ENCODE measurements around the gene FMNL3. TPM values are rescaled to one million over a fixed set of nuclear protein-coding genes. Genes with fewer than 3 reads are reported as not detected.

Gene FMNL3
- total RNA-seq, 1 donor from 2014 or later, result 17.3 TPM

DNA sequence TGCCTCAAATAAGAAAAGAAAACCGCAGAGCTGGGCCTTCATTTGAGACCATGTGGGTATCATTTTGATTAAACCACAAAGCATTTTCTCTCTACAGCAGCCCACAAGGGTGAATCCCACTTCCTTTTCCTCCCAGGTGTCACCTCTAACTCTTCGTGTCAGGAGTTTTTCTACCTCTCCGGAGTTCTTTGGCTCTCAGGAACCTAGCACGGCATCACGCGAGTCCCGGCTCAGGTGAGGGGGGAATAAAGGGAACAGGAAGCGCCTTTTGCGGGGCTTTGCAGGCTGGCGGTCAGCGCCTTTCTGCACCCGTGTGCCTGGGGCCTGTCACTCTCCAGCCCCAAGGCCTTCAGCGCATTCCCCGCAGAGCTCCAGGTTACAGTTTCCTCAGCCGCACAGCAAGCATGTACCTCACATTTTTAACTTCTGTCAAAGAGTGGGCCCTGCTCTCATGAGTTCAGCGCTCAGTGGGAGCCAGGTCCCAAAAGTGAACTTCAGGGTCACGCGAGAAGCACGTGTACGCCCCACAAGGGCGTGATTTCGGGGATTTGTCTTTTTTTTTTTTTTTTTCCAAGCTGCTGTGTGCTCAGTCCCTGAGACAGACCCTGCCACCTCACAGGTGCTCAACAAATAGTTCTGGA is 84.6 kb downstream of the FMNL3 start:
- Mint-ChIP-seq H3K4me1 (peaks cover 24% of the 10 kb centered on the region), H3K27me3 (ENCODE audit: insufficient read depth, low read depth) (peaks cover 12% of the 10 kb centered on the region), H3K4me3 (peak overlapping the region; percentile 92), H3K27ac (peak overlapping the region; percentile 28), H3K36me3 (no peaks in the 10 kb centered on the region), H3K9me3 (no peaks in the 10 kb centered on the region)
- Histone ChIP-seq H3K36me3 (no peaks in the 10 kb centered on the region), H3K9ac (no peak overlapping the region), H3K27me3 (peaks cover 13% of the 10 kb centered on the region), H3K4me1 (peaks cover 12% of the 10 kb centered on the region), H3K4me2 (peak overlapping the region; percentile 91), H3K9me3 (ENCODE audit: low read depth) (no peaks in the 10 kb centered on the region), H3K4me3 (peak overlapping the region; percentile 77), H3K79me2 (ENCODE audit: low read depth) (no peaks in the 10 kb centered on the region), H3F3A (ENCODE audit: low read depth) (peaks cover 42% of the 10 kb centered on the region), H3K27ac (no peak overlapping the region), H4K20me1 (ENCODE audit: low read depth) (no peaks in the 10 kb centered on the region), H2AFZ (replicated peaks) (peak overlapping the region; percentile 90)
- TF ChIP-seq CTCF (IDR thresholded peaks at IDR 0.05) (no peak), EZH2 (IDR thresholded peaks at IDR 0.05) (no peak), EZH2phosphoT487 (IDR thresholded peaks at IDR 0.05) (no peak)
- DNase-seq (ENCODE audit: low spot score), result peak; percentile 58

DNA sequence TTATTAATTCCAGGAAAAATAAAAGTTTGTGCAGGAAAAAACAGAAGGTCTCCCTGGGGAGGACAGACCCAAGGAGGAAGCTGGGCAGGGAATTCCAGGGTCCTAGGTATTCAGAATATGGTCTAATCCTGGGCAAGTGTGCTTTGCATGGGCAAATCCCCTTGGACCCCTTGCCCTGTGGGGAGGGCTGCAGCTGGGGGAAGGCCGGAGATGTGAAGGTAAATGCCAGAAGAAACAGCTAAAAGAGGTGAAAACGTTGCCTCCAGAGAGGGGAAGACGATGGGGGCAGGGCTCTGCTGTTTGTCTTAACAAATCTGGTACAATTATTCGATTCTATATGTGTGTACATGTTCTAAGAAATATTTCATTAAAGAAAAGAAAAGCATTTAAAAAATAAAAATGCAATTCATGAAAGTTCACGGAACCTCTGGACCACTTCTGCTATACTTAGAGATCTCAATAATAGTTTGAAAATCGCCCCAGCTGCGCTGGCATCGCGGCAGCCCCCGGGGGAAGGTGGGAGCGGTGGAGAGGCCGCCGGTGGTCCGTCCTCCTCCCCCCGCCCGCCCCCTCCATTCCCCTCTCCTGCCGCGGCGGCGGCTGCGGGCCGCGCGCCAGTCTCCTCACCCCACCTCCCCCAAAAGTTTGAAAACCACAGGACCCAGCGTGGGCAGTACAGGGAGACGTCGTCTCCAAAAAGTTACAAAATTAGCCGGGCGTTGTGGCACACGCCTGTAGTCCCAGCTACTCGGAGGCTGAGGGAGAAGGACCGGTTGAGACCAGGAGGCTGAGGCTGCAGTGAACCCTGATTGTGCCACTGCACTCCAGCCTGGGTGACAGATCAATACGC is 85.3 kb downstream of the FMNL3 start:
- Histone ChIP-seq H3K4me1 (peaks cover 12% of the 10 kb centered on the region), H3F3A (ENCODE audit: low read depth) (peaks cover 42% of the 10 kb centered on the region), H4K20me1 (ENCODE audit: low read depth) (no peaks in the 10 kb centered on the region), H3K27ac (no peak overlapping the region), H2AFZ (replicated peaks) (peak overlapping the region; percentile 90), H3K27me3 (peaks cover 13% of the 10 kb centered on the region), H3K36me3 (no peaks in the 10 kb centered on the region), H3K79me2 (ENCODE audit: low read depth) (no peaks in the 10 kb centered on the region), H3K4me3 (peak overlapping the region; percentile 77), H3K9me3 (ENCODE audit: low read depth) (no peaks in the 10 kb centered on the region), H3K4me2 (peak overlapping the region; percentile 91), H3K9ac (no peak overlapping the region)
- Mint-ChIP-seq H3K4me3 (peak overlapping the region; percentile 92), H3K27me3 (ENCODE audit: insufficient read depth, low read depth) (peaks cover 14% of the 10 kb centered on the region), H3K9me3 (no peaks in the 10 kb centered on the region), H3K36me3 (no peaks in the 10 kb centered on the region), H3K27ac (no peak overlapping the region), H3K4me1 (peaks cover 24% of the 10 kb centered on the region)
- TF ChIP-seq EZH2phosphoT487 (IDR thresholded peaks at IDR 0.05) (no peak), EZH2 (IDR thresholded peaks at IDR 0.05) (no peak), CTCF (IDR thresholded peaks at IDR 0.05) (no peak)
- DNase-seq (ENCODE audit: low spot score), result no peak

DNA sequence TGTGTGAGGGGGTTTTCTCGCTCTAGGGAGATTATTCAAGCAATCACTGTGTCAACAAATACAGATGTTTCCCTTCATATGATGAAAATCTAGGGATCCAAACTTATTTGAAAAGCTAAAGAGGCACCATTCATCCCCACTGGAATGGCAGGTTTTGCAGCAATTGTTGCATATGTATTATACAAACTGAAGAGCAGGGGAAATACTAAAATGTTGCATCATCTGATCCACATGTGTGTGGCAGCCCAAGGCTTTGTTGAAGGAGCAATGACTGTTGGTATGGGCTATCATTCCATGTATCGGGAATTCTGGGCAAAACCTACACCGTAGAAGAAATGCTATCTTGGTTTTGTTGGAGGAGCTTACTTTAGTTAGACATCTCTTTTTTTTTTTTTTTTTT is 87.9 kb downstream of the FMNL3 start:
- Histone ChIP-seq H4K20me1 (ENCODE audit: low read depth) (no peaks in the 10 kb centered on the region), H3K36me3 (no peaks in the 10 kb centered on the region), H3K4me1 (peaks cover 12% of the 10 kb centered on the region), H3K27ac (no peak overlapping the region), H3F3A (ENCODE audit: low read depth) (peaks cover 31% of the 10 kb centered on the region), H3K9me3 (ENCODE audit: low read depth) (no peaks in the 10 kb centered on the region), H2AFZ (replicated peaks) (no peak overlapping the region), H3K79me2 (ENCODE audit: low read depth) (no peaks in the 10 kb centered on the region), H3K27me3 (peaks cover 13% of the 10 kb centered on the region), H3K9ac (no peak overlapping the region), H3K4me3 (no peak overlapping the region), H3K4me2 (no peak overlapping the region)
- H3K4me3 Mint-ChIP-seq, result no peak overlapping the region
- TF ChIP-seq EZH2 (IDR thresholded peaks at IDR 0.05) (no peak), EZH2phosphoT487 (IDR thresholded peaks at IDR 0.05) (no peak), CTCF (IDR thresholded peaks at IDR 0.05) (no peak)
- no peaks in the 10 kb centered on the region for H3K36me3 Mint-ChIP-seq
- no peak overlapping the region for H3K27ac Mint-ChIP-seq
- peaks cover 20% of the 10 kb centered on the region for H3K4me1 Mint-ChIP-seq
- H3K27me3 Mint-ChIP-seq (ENCODE audit: insufficient read depth, low read depth), result peaks cover 16% of the 10 kb centered on the region
- H3K9me3 Mint-ChIP-seq, result peaks cover 5% of the 10 kb centered on the region
- DNase-seq (ENCODE audit: low spot score), result no peak

Data from neural progenitor cell (in vitro differentiated cells).